Hair follicular keratinocyte (primary cell): ENCODE data around the gene ARL6IP1. TPM values are rescaled to one million over a fixed set of nuclear protein-coding genes. Genes with fewer than 3 reads are reported as not detected.

Experiments used
- total RNA-seq: library from RNA; depleted of rRNA; stranded (reverse); fragments of >200 nt; gene quantifications from 2 replicates; pipeline ENCODE4 v1.2.3, GENCODE V29; 2015

Gene ARL6IP1
- total RNA-seq, result 145 and 219 TPM in 2 replicates

DNA sequence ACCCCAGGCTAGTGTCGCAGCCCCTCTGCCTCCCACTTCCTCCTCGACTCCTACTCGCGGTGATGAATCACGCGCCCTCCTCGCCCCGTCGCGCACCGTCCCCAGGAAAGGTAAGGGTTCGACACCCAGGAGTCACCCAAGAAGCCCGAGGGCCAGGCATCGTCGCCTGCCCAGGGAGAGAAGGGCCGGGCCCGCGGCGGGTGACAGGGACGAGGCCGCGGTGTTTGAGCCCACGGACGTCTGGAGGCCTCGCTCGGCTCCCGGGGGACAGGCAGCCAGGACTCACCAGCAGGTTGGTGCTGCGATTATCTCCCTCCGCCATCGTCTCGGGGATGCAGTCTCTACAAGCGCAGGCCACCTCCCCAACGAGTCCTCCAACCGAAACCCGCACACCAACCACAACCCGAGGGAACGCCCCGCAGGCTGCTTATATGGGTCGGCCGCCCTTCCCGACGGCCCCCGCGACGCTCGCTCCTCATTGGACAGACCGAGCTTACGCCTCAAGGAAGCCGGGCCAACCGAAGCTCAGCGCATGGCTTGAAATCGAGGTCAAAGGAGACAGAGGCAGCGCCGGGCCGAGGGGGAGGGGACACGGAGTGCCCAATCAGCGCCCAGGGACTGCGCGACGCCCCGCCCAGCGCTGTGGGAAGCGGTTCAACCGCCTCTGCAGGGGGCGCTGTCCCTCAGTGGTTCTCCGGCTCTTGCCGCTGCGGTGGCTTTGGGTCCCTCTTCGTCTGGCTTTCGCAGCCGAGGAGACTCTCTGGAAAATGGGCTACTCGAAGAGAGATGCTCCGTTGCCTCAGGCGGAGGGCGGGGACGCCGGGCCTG, at the start of gene ARL6IP1:
Gene ARL6IP1 (minus strand): TSS at position 405 of the 828 bp plus-strand sequence. CDS start 83 bp downstream, at position 322.

DNA sequence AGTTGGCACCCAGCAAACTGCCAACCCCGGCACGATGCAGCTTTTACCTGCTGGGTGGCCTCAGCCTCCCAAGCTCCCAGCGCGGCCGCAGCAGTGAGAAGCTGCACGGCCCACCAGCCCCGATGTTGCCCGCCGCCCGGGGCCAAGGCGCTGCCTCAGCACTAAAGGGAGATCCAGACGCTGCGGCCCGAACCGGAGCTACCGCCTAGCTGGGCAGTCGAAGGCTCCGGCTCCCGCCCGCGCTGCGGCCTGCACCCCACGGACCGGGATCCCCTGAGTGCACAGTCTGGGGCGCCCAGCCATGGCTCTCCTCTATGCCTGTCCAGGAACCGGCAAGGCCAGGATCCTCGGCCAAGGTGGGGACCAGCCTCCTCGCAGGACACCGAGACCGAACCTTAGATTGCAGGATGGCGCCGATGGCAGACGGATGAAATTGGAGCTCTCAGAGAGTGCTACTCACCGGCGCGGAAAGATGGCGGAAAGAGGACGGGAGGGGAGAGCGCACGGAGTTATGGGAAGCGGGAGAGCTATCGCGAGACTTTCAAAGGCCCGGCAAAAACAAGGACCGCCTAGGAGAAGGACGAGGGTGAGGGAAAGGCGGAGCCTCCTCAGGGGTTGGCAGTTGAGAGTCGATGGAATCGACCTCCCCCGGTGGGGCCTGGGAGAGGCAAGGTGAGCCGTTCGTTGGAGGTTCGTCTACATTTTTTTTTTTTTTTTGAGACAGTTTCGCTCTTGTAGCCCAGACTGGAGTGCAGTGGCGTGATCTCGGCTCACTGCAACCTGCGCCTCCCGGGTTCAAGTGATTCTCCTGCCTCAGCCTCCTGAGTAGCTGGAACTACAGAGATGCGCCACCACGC, 11.3 kb downstream of the ARL6IP1 start, which contains the start of gene RPS15A:
Gene RPS15A (minus strand): TSS at position 485 of the 857 bp plus-strand sequence. CDS start 1,221 bp downstream, outside the sequence.

Other genes starting within 250 kb of the ARL6IP1 start
- 99.9 and 129 TPM in 2 replicates for gene NOMO2, start 239.5 kb downstream of the ARL6IP1 start, total RNA-seq
- gene RPS15A, start 11.2 kb downstream of the ARL6IP1 start, total RNA-seq, result 3,215 and 3,677 TPM in 2 replicates
- 15.1 and 23.4 TPM in 2 replicates for gene SMG1, start 124.9 kb upstream of the ARL6IP1 start, total RNA-seq
- 3.4 and 8.0 TPM in 2 replicates for gene TMC7, start 182.4 kb upstream of the ARL6IP1 start, total RNA-seq